Mucosa of stomach (tissue), 1 donor: ENCODE data around the gene GRK5.

Experiments
- H3K27me3 ChIP-seq: one replicate; pipeline ENCODE4 v1.7.0; 2013; ENCODE audit warnings: mild to moderate bottlenecking, low read length; ENCODE audit not compliant: control insufficient read depth, insufficient read depth
- H3K36me3 ChIP-seq: one replicate; pipeline ENCODE4 v1.7.0; 2013; ENCODE audit warnings: low read length; ENCODE audit not compliant: control insufficient read depth, insufficient read depth
- H3K4me1 ChIP-seq: one replicate; pipeline ENCODE4 v1.7.0; 2013; ENCODE audit warnings: mild to moderate bottlenecking, low read length; ENCODE audit not compliant: control insufficient read depth, insufficient read depth
- H3K4me3 ChIP-seq: one replicate; pipeline ENCODE4 v1.7.0; 2013; ENCODE audit warnings: low read length
- H3K9ac ChIP-seq: one replicate; pipeline ENCODE4 v1.7.0; 2013; ENCODE audit warnings: mild to moderate bottlenecking, low read length, moderate library complexity
- H3K9me3 ChIP-seq: one replicate; pipeline ENCODE4 v1.7.0; 2013; ENCODE audit warnings: mild to moderate bottlenecking, low read length, moderate library complexity; ENCODE audit not compliant: control insufficient read depth
- donor health status: Pancreatic carcinoma.

Gene GRK5

GRCh38 chr10:119246862-119247549 lies 39.6 kb downstream of the GRK5 start:
- Histone ChIP-seq H3K27me3 (no peaks in the 10 kb centered on the region), H3K4me3 (no peak overlapping the region), H3K9ac (no peak overlapping the region), H3K36me3 (no peaks in the 10 kb centered on the region), H3K9me3 (no peaks in the 10 kb centered on the region), H3K4me1 (peaks cover 14% of the 10 kb centered on the region)

DNA sequence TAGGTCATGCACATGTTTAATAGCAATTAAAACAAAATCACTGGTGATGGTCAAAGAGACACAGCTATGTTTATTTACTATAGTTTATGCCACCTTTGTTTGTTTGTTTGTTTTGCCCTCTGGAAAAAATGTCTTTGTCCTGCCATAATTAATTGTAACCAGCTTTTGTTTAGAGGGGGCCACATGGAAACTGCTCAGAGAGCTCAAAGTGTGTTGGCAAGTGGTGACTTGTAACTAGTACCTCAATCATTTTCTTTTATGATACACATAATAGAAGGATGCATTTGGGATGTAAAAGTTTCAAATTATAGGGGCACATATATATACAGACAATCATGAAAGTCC lies 40.2 kb downstream of the GRK5 start:
- no peak overlapping the region for H3K9ac ChIP-seq
- H3K4me1 ChIP-seq = peaks cover 19% of the 10 kb centered on the region
- no peak overlapping the region for H3K4me3 ChIP-seq
- H3K27me3 ChIP-seq = no peaks in the 10 kb centered on the region
- no peaks in the 10 kb centered on the region for H3K9me3 ChIP-seq
- no peaks in the 10 kb centered on the region for H3K36me3 ChIP-seq

GRCh38 chr10:119248184-119248583 lies 40.8 kb downstream of the GRK5 start:
- Histone ChIP-seq H3K4me1 (peaks cover 25% of the 10 kb centered on the region), H3K36me3 (no peaks in the 10 kb centered on the region), H3K4me3 (no peak overlapping the region), H3K9me3 (no peaks in the 10 kb centered on the region), H3K9ac (no peak overlapping the region), H3K27me3 (no peaks in the 10 kb centered on the region)

DNA sequence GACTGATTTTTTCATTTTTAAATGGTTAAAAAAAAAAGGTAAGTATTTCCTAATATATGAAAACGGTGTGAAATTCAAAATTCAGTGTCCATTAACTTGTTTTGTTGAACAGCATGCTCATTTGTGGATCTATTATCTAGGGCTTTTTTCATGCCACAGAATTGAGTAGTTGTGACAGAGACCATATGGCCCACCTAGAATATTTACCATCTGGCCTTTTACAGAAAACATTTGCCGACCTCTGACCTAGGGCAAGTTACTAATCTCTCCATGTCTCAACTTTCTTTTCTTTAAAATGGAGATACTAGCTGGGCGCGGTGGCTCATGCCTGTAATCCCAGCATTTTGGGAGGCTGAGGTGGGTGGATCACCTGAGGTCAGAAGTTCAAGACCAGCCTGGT lies 41.3 kb downstream of the GRK5 start:
- Histone ChIP-seq H3K36me3 (no peaks in the 10 kb centered on the region), H3K4me3 (no peak overlapping the region), H3K9me3 (no peaks in the 10 kb centered on the region), H3K27me3 (no peaks in the 10 kb centered on the region), H3K9ac (no peak overlapping the region), H3K4me1 (peaks cover 30% of the 10 kb centered on the region)

DNA sequence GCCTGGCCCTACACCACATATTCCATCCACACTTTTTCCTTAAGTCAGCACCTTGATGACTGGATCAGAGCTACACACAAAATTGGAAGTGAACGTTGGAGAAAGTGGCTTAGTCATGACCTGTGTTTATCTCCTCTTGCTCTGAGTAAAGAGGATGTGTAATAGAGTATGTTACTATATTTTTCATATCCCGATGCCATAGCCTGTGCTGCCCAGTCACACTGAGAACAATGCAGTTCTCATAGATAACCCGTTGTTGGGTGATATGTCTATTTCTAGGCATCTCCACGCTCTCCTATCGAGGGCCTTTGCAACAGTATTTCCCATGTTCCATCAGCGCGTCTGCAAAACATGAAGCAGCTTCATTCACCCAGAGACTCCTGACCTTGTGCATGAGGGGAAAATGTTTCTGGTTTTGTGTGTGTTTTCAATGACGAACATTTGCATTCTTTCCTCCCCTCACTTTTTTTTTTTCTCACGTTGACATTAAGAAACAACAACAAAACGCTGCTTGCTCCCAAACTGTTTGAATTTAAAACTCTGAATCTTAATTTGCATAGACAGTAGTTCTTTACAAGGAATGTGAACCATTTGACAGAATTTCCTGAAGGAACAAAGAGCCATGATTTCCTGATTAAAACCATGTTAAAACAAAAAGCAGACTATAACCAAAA lies 43.4 kb downstream of the GRK5 start:
- no peaks in the 10 kb centered on the region for H3K36me3 ChIP-seq
- peaks cover 47% of the 10 kb centered on the region for H3K4me1 ChIP-seq
- H3K9ac ChIP-seq = no peak overlapping the region
- H3K27me3 ChIP-seq = no peaks in the 10 kb centered on the region
- H3K9me3 ChIP-seq = no peaks in the 10 kb centered on the region
- no peak overlapping the region for H3K4me3 ChIP-seq

DNA sequence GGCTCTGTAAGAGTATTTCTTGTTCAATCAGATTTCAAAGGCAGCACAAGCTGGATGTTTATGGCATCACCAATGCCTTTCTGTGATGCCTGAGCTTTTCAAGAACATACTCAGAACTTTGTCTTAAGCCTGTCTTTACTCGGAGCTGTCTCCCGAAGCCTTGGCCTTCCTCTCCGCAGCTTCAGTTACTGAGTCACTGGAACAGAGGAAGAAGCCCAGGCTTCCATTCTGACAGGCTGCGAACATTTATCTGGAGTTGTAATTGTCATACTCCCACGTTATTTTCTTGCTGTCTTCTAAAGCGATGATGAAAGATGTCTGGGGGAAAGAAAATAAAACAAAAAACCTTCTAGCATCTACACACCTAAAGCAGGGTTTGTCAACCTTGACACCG lies 43.9 kb downstream of the GRK5 start:
- Histone ChIP-seq H3K4me3 (no peak overlapping the region), H3K9me3 (no peaks in the 10 kb centered on the region), H3K9ac (no peak overlapping the region), H3K27me3 (no peaks in the 10 kb centered on the region), H3K4me1 (peaks cover 47% of the 10 kb centered on the region), H3K36me3 (no peaks in the 10 kb centered on the region)

- Histone ChIP-seq H3K9me3 (no peaks in the 10 kb centered on the region), H3K27me3 (no peaks in the 10 kb centered on the region), H3K36me3 (no peaks in the 10 kb centered on the region), H3K9ac (no peak overlapping the region), H3K4me3 (no peak overlapping the region), H3K4me1 (peaks cover 47% of the 10 kb centered on the region)
These were observed 44.7 kb downstream of the GRK5 start for GRCh38 chr10:119252051-119252465.

DNA sequence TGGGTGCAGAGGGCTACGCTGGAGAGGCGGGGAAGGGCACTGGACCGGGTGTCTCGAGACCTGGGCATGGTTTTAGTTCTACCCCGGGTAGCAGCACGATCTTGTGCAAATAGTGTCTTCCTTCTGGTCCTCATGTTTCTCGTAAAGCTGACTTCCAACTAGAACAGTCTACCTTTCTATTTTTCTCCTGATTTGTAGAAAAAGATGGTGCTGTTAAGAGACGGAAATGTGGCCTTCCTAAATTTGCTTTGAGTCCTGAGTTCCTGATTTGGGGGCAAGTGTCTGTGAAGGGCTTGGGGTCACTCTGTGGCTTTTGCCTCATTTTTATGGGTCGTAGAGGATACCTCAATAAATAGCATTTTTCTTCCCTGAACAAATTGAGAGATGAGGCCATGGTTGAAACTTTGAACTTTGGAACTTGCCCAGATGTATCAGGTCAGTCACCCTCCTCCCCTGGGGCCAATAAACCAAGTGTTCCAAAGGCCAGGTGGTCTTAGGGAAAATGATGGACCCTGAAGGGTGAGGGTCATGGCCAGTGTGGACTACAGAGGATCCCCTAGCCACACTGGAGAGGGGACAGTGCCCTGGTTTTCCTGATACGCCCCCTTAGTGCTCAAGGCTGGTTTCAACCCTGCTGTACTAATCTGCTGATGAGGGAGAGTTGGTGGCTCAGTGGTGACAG lies 45.2 kb downstream of the GRK5 start:
- Histone ChIP-seq H3K27me3 (no peaks in the 10 kb centered on the region), H3K4me1 (peaks cover 47% of the 10 kb centered on the region), H3K9me3 (no peaks in the 10 kb centered on the region), H3K36me3 (no peaks in the 10 kb centered on the region), H3K9ac (no peak overlapping the region), H3K4me3 (no peak overlapping the region)

- Histone ChIP-seq H3K4me3 (no peak overlapping the region), H3K9ac (peak overlapping the region; percentile 41), H3K36me3 (no peaks in the 10 kb centered on the region), H3K27me3 (no peaks in the 10 kb centered on the region), H3K9me3 (no peaks in the 10 kb centered on the region), H3K4me1 (peaks cover 47% of the 10 kb centered on the region)
These were observed 46.2 kb downstream of the GRK5 start for GRCh38 chr10:119253433-119254174.

- H3K9me3 ChIP-seq = no peaks in the 10 kb centered on the region
- peaks cover 47% of the 10 kb centered on the region for H3K4me1 ChIP-seq
- peak overlapping the region; percentile 23 for H3K9ac ChIP-seq
- H3K4me3 ChIP-seq = no peak overlapping the region
- no peaks in the 10 kb centered on the region for H3K27me3 ChIP-seq
- H3K36me3 ChIP-seq = no peaks in the 10 kb centered on the region
These were observed 47.0 kb downstream of the GRK5 start for GRCh38 chr10:119254335-119254734.

DNA sequence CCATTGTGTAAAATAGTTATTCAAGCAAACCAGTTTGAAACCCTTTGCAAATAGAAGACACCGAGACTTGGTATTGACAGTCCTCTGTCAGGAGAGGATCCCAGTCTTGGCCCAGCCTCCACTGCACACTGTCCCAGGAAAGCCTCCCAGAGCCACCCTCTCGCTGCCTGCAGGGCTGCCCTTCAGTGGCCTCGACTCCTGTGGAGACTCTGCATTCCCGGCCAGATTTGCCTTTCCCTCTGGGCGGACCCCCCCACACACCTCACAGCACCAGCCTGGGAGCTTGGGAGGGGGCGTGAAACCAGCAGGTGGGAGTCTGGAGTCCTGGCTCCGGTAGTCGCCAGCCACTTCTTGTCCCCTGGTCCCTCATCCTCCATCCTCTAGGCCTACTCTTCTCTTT lies 48.7 kb downstream of the GRK5 start:
- peaks cover 38% of the 10 kb centered on the region for H3K4me1 ChIP-seq

DNA sequence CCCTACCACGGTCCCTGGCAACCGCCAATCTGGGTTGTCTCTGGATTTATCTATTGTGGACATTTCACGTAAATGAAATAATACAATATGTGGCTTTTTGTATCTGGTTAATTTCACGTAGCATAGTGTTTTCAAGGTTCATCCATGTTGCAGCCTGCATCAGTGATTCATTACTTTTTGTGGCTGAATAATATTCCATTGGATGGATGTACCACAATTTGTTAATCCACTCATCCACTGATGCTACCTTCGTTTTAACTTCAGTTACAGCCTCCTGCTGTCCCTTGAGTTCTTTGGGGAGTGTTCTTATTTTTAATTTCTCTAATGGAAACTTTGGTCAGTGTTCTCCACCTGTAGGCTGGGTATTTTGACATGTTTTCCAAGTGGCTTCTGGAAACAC lies 49.5 kb downstream of the GRK5 start:
- H3K4me3 ChIP-seq = no peak overlapping the region
- no peaks in the 10 kb centered on the region for H3K9me3 ChIP-seq
- H3K27me3 ChIP-seq = no peaks in the 10 kb centered on the region
- H3K36me3 ChIP-seq = no peaks in the 10 kb centered on the region
- no peak overlapping the region for H3K9ac ChIP-seq
- H3K4me1 ChIP-seq = peaks cover 35% of the 10 kb centered on the region

More for the DNA sequence above, 48.7 kb downstream of the GRK5 start:
- Histone ChIP-seq H3K36me3 (no peaks in the 10 kb centered on the region), H3K9me3 (no peaks in the 10 kb centered on the region), H3K27me3 (no peaks in the 10 kb centered on the region), H3K4me3 (no peak overlapping the region), H3K9ac (no peak overlapping the region)
